H9 (cell line): ENCODE results near the gene HSD17B3. TPM values are rescaled to one million over a fixed set of nuclear protein-coding genes. Genes with fewer than 3 reads are reported as not detected.

Source experiments
- DNase-seq: peaks from one replicate; pipeline ENCODE4 v3.0.0-alpha.2; 2017
- H2AFZ ChIP-seq: one replicate; pipeline ENCODE4 v1.6.1; 2013; ENCODE audit warnings: mild to moderate bottlenecking, low read length, control low read depth, moderate library complexity
- H2AK5ac ChIP-seq: 2 replicates; pipeline ENCODE4 v1.6.1; 2013; ENCODE audit warnings: low read length, control low read depth, mixed read lengths; ENCODE audit not compliant: insufficient read length
- H2BK120ac ChIP-seq: one replicate; pipeline ENCODE4 v1.6.1; 2013; ENCODE audit warnings: low read depth, mild to moderate bottlenecking, low read length, control low read depth, inconsistent platforms; ENCODE audit not compliant: poor library complexity, severe bottlenecking
- H2BK12ac ChIP-seq: 2 replicates; pipeline ENCODE4 v1.6.1; 2013; ENCODE audit warnings: low read length, control low read depth, mixed read lengths, low read depth; ENCODE audit not compliant: insufficient read length
- H2BK15ac ChIP-seq: 2 replicates; pipeline ENCODE4 v1.6.1; 2013; ENCODE audit warnings: low read depth, low read length, control low read depth
- H2BK20ac ChIP-seq: one replicate; pipeline ENCODE4 v1.6.1; 2013; ENCODE audit warnings: low read depth, mild to moderate bottlenecking, low read length, control low read depth, inconsistent platforms; ENCODE audit not compliant: poor library complexity, severe bottlenecking
- H2BK5ac ChIP-seq: 2 replicates; pipeline ENCODE4 v1.6.1; 2013; ENCODE audit warnings: low read length, control low read depth, mixed read lengths; ENCODE audit not compliant: insufficient read length
- H3K14ac ChIP-seq: 2 replicates; pipeline ENCODE4 v1.6.1; 2013; ENCODE audit warnings: low read length, control low read depth; ENCODE audit not compliant: insufficient read depth
- H3K18ac ChIP-seq: 2 replicates; pipeline ENCODE4 v1.6.1; 2013; ENCODE audit warnings: low read depth, mild to moderate bottlenecking, mixed read lengths, low read length, control low read depth; ENCODE audit not compliant: insufficient read length
- H3K23ac ChIP-seq: 2 replicates; pipeline ENCODE4 v1.6.1; 2013; ENCODE audit warnings: low read length, control low read depth, mixed read lengths, low read depth; ENCODE audit not compliant: insufficient read length
- H3K23me2 ChIP-seq: 2 replicates; pipeline ENCODE4 v1.6.1; 2013; ENCODE audit warnings: low read depth, mild to moderate bottlenecking, mixed read lengths, low read length, control low read depth; ENCODE audit not compliant: insufficient read length, poor library complexity, severe bottlenecking
- H3K27ac ChIP-seq: 2 replicates; pipeline ENCODE4 v1.5.1; 2013; ENCODE audit warnings: low read length, control low read depth, mixed read lengths, low read depth; ENCODE audit not compliant: insufficient read length
- H3K27me3 ChIP-seq: 2 replicates; pipeline ENCODE4 v1.6.1; 2013; ENCODE audit warnings: low read length, control low read depth, inconsistent platforms; ENCODE audit not compliant: insufficient read depth
- H3K4ac ChIP-seq: 2 replicates; pipeline ENCODE4 v1.6.1; 2013; ENCODE audit warnings: low read depth, mild to moderate bottlenecking, control low read depth, inconsistent platforms, low read length, moderate library complexity
- H3K4me1 ChIP-seq: 2 replicates; pipeline ENCODE4 v1.6.1; 2013; ENCODE audit warnings: low read length, control low read depth, inconsistent platforms; ENCODE audit not compliant: insufficient read depth
- H3K4me2 ChIP-seq: 2 replicates; pipeline ENCODE4 v1.6.1; 2013; ENCODE audit warnings: low read length, control low read depth, mixed read lengths; ENCODE audit not compliant: insufficient read length, insufficient read depth
- H3K56ac ChIP-seq: 2 replicates; pipeline ENCODE4 v1.6.1; 2013; ENCODE audit warnings: low read depth, mild to moderate bottlenecking, mixed read lengths, low read length, control low read depth; ENCODE audit not compliant: insufficient read length
- H3K79me1 ChIP-seq: 2 replicates; pipeline ENCODE4 v1.6.1; 2013; ENCODE audit warnings: low read depth, mild to moderate bottlenecking, moderate library complexity, low read length, control low read depth, inconsistent platforms; ENCODE audit not compliant: insufficient read depth, poor library complexity, severe bottlenecking
- H3K79me2 ChIP-seq: 2 replicates; pipeline ENCODE4 v1.6.1; 2013; ENCODE audit warnings: low read length, control low read depth, inconsistent platforms; ENCODE audit not compliant: insufficient read depth
- H3K9ac ChIP-seq: 2 replicates; pipeline ENCODE4 v1.6.1; 2013; ENCODE audit warnings: low read length, control low read depth, mixed read lengths; ENCODE audit not compliant: insufficient read length; ENCODE audit errors: extremely low read depth
- H3K9me3 ChIP-seq: one replicate; pipeline ENCODE4 v1.6.1; 2013; ENCODE audit warnings: low read depth, low read length, inconsistent platforms; ENCODE audit not compliant: control insufficient read depth
- H3T11ph ChIP-seq: one replicate; pipeline ENCODE4 v1.6.1; 2013; ENCODE audit warnings: mild to moderate bottlenecking, low read length, control low read depth, inconsistent platforms
- H4K20me1 ChIP-seq: one replicate; pipeline ENCODE4 v1.6.1; 2013; ENCODE audit not compliant: control insufficient read depth, insufficient read length, insufficient read depth
- H4K5ac ChIP-seq: 2 replicates; pipeline ENCODE4 v1.6.1; 2013; ENCODE audit warnings: low read depth, mild to moderate bottlenecking, mixed read lengths, low read length, control low read depth; ENCODE audit not compliant: insufficient read length
- H4K8ac ChIP-seq: replicated peaks from 2 replicates; pipeline ENCODE4 v1.6.1; 2013; ENCODE audit warnings: low read length, control low read depth, mixed read lengths, low read depth; ENCODE audit not compliant: insufficient read length
- H4K91ac ChIP-seq: 2 replicates; pipeline ENCODE4 v1.6.1; 2013; ENCODE audit warnings: low read depth, mild to moderate bottlenecking, moderate library complexity, mixed read lengths, low read length, control low read depth; ENCODE audit not compliant: insufficient read length
- H3K27ac Mint-ChIP-seq, 3 experiments: 2 replicates in 2 of 3; 3 replicates in 1 of 3; pipeline ENCODE4 v1.8.0; 2020 to 2021; ENCODE audit warnings: mixed read lengths in 3 of 3, mild to moderate bottlenecking in 1 of 3, moderate library complexity in 1 of 3
- H3K27me3 Mint-ChIP-seq: 2 replicates; pipeline ENCODE4 v1.8.0; 2021; ENCODE audit warnings: low read depth, mild to moderate bottlenecking, moderate library complexity, mixed read lengths
- H3K36me3 Mint-ChIP-seq, 3 experiments: 2 replicates in 2 of 3; 3 replicates in 1 of 3; pipeline ENCODE4 v1.8.0; 2020 to 2021; ENCODE audit warnings: low read depth in 3 of 3, mixed read lengths in 3 of 3; ENCODE audit not compliant: insufficient read depth in 1 of 3
- H3K4me1 Mint-ChIP-seq, 2 experiments: 2 replicates each; pipeline ENCODE4 v1.8.0; 2020; ENCODE audit warnings: mixed read lengths in 2 of 2
- H3K4me3 Mint-ChIP-seq, 2 experiments: 2 replicates in 1 of 2; 3 replicates in 1 of 2; pipeline ENCODE4 v1.8.0; 2020 to 2021; ENCODE audit warnings: mild to moderate bottlenecking in 2 of 2, mixed read lengths in 2 of 2, moderate library complexity in 1 of 2
- H3K9me3 Mint-ChIP-seq, 2 experiments: 2 replicates in 1 of 2; 3 replicates in 1 of 2; pipeline ENCODE4 v1.8.0; 2020; ENCODE audit warnings: mild to moderate bottlenecking in 2 of 2, mixed read lengths in 2 of 2, moderate library complexity in 1 of 2
- WGBS: extraction: QIAGEN DNeasy Blood & Tissue Kit; methylation state at CpG from one replicate; pipeline ENCODE4 v1.1.7; 2013; ENCODE audit warnings: missing lambda C conversion rate, low lambda C conversion rate, mixed read lengths; ENCODE audit not compliant: insufficient read length; ENCODE audit errors: extremely low coverage; 5-methylcytosine and 5-hydroxymethylcytosine counted together
- total RNA-seq: library from RNA; stranded (reverse); gene quantifications from 2 replicates; pipeline ENCODE4 v1.2.1, GENCODE V29; 2021
- TF ChIP-seq, protein P1 (sequence below): fragments of 200-600 bp; sonication (generic); conservative IDR thresholded peaks from 3 replicates; pipeline ENCODE4 v1.8.0; 2021; ENCODE audit warnings: antibody characterized with exemption, mild to moderate bottlenecking

HSD17B3 gene
- total RNA-seq, 1 experiment from 2014 or later = not detected

DNA sequence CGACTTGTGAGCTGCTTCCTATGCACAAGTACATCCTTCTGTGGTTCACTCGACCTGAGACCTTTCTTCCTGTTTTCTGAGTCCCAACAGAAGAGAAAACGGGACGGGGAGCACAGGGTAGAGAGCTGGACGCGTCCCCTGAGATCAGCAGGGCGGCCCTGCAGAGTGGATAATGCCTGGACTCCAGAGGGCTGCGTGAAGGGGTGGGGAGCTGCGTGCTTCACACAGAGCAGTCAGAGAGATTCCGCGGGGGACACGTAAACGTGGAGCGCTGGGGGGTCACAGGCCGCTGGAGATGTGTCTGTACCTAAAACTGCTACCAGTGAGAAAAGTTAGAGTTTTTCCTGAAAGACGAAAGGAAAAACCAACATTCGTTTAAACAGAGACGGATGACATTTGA, 46.3 kb downstream of the HSD17B3 start:
- H3K4me3 Mint-ChIP-seq = no peak overlapping the region; a peak in 1 of 5 replicates
- DNase-seq = no peak
- Histone ChIP-seq H2BK15ac (no peak overlapping the region), H3K23ac (no peak overlapping the region), H3K27ac (no peak overlapping the region), H2AK5ac (no peak overlapping the region), H2BK12ac (no peak overlapping the region), H3K79me2 (no peaks in the 10 kb centered on the region), H3K4me1 (peaks cover 18% of the 10 kb centered on the region), H3K4ac (no peak overlapping the region), H4K5ac (no peak overlapping the region), H3K9me3 (no peaks in the 10 kb centered on the region), H4K8ac (no peak overlapping the region), H3K9ac (no peak overlapping the region), H2AFZ (no peak overlapping the region), H3K23me2 (no peaks in the 10 kb centered on the region), H3K4me2 (no peak overlapping the region), H4K20me1 (no peaks in the 10 kb centered on the region), H3K56ac (no peak overlapping the region), H3T11ph (no peak overlapping the region), H2BK20ac (no peak overlapping the region), H4K91ac (no peak overlapping the region), H2BK5ac (no peak overlapping the region), H3K14ac (peak overlapping the region; percentile 39; the same call in 1 of the 2 replicates), H3K79me1 (no peaks in the 10 kb centered on the region), H2BK120ac (no peak overlapping the region), H3K27me3 (no peaks in the 10 kb centered on the region; the same call in 1 of the 2 replicates), H3K18ac (peak overlapping the region; percentile 21)
- no peaks in the 10 kb centered on the region; the same call in 1 of the 2 replicates for H3K27me3 Mint-ChIP-seq
- TF ChIP-seq, protein P1, sequence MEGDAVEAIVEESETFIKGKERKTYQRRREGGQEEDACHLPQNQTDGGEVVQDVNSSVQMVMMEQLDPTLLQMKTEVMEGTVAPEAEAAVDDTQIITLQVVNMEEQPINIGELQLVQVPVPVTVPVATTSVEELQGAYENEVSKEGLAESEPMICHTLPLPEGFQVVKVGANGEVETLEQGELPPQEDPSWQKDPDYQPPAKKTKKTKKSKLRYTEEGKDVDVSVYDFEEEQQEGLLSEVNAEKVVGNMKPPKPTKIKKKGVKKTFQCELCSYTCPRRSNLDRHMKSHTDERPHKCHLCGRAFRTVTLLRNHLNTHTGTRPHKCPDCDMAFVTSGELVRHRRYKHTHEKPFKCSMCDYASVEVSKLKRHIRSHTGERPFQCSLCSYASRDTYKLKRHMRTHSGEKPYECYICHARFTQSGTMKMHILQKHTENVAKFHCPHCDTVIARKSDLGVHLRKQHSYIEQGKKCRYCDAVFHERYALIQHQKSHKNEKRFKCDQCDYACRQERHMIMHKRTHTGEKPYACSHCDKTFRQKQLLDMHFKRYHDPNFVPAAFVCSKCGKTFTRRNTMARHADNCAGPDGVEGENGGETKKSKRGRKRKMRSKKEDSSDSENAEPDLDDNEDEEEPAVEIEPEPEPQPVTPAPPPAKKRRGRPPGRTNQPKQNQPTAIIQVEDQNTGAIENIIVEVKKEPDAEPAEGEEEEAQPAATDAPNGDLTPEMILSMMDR = no peak
- H3K27ac Mint-ChIP-seq = peak overlapping the region; percentile 65 to 96 (median 88); a peak in 4 of 7 replicates
- peaks cover 39 to 43% of the 10 kb centered on the region in 2 experiments for H3K4me1 Mint-ChIP-seq
- no peaks in the 10 kb centered on the region for H3K36me3 Mint-ChIP-seq
- H3K9me3 Mint-ChIP-seq = no peaks in the 10 kb centered on the region; a peak in 1 of 5 replicates
- no CpG with 5 or more reads among the region's 18 CpGs for WGBS
